ENCODE data around the gene MRNIP. TPM values are rescaled to one million over a fixed set of nuclear protein-coding genes. Genes with fewer than 3 reads are reported as not detected.
"Not testable (repeated sequence)": the region's sequence is repeated elsewhere in the genome, so short reads cannot be mapped to it uniquely, and the experiment has no call there.

Gene MRNIP
- total RNA-seq, 1 donor from 2014 or later, result 40.5 TPM

DNA sequence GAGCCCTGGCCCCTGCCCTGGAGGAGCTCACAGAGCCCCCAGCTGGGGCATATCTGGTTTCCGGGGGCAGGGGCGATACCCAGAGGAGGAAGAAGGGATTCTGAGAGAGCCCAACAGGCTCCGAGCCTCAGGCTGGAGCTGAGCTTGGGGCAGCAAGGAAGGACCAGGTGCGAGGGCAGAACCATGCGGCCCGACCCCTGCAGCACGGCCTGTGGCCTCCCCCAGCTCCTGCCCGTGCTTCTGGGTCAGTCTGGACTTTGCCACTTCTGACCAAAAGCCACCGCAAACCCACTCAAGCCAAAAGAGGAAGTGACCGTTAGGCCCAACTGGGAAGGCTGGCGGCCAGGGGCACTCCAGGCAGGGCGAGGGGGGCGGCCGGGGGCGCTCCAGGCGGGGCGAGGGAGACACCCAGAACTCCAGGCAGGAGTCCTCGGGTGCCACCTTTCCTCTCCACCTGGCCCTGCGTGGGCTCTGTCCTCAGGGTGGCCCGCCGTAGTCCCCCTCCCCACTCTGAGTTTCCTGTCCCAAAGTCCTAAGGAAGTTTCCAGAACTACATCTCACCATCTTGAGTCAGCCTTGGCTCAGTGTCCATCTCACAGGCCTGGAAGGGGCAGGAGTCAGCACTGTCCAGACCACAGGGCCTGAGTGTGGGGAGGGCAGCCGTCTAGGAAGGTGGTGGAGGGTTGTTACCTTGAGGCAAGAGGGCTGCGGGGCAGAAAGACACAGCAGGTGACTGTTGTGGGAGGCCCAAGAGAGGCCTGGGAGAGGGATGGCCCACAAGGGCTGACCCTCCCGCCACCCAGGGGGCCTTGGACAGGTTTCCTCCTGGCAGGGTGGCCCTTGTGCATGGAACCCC is 65.8 kb downstream of the MRNIP start:
- peak; percentile 44 for DNase-seq (ENCODE audit: low spot score)

DNA sequence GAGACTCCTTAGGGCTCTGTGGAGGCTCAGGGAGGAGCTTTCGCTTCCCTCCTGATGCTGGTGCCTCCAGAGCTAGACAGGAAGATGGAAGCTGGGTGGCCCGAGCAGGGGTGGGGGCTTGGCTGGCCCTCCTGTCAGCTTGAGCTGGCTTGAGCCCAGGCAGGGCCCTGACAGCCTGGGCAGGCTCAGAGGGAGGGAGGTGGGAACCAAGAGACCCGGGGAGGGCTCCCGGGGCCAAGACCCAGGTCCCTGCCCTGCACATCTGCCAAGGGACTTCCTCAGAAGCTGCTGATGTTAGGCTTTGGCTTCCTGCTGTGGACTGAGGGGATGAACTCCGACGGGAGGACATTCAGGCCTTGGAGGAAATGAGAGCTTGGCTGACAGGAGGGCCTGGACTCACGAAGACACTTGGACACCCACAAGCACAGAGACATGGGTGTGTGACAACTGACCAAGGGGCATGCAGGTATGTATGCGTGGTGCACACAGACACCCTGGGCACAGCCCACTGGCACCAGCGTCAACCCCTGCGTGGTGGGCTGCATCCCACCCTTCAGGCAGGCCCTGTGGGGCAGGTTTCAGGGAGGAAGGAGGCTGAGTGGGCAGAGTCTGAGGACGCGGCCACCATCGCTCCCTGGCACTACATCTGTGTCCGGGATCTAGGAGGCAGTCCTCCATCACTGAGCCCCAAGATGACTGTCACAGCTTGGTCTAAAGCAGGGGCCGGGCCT is 66.6 kb downstream of the MRNIP start:
- no peak for DNase-seq (ENCODE audit: low spot score)

DNA sequence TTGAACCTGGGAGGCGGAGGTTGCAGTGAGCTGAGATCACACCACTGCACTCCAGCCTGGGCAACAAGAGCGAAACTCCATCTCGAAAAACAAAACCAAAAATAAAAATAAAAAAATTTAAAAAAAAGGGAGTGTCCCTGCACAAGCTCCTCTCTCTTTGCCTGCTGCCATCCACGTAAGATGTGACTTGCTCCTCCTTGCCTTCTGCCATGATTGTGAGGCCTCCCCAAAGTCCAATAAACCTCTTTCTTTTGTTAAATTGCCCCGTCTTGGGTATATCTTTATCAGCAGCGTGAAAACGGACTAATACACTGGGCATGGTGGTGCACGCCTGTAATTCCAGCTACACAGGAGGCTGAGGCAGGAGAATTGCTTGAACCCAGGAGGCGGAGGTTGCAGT is 69.3 kb downstream of the MRNIP start:
- DNase-seq (ENCODE audit: low spot score), result not testable (repeated sequence)

DNA sequence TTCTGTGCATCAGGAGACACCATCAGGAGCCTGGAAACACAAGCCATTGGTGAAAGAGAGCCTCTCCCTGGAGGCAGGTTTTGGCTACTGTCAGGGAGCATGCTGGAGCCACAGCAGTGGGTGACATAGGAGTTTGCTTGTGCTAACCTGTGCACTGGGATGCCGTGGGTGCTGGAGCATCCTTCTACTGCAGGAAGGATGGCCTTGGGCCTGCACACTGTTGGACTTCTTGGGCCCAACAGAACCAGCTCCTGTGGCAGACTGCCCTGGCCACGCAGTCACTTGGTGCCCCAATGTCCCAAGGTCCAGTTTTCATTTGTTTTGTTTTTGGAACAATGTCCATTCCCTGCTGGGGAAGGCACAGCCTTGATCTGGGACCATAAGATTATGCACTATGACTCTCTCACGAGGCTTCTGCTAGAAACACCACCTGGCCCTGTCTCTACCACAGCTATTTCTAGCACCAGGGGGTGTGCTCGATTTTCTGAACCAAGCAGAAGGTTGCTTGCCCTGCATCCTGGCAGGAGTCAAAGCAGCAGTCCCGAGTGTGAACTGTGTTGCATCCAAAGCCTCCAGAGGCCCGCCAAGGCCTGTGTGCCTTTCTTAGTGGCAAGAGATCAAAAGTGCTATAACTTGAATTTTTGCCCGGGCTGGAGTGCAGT is 70.3 kb downstream of the MRNIP start:
- no peak for DNase-seq (ENCODE audit: low spot score)

Other genes with a start within 250 kb of the MRNIP start
- gene HNRNPH1, start 235.1 kb downstream of the MRNIP start, total RNA-seq, result 787 TPM
- gene CBY3, start 177.8 kb downstream of the MRNIP start, total RNA-seq, result not detected
- gene CANX, start 159.8 kb downstream of the MRNIP start, total RNA-seq, result 584 TPM
- gene MAML1, start 126.0 kb downstream of the MRNIP start, total RNA-seq, result 37.7 TPM
- gene LTC4S, start 64.8 kb downstream of the MRNIP start, total RNA-seq, result 13.7 TPM
- 93.8 TPM for gene MGAT4B, start 52.0 kb downstream of the MRNIP start, total RNA-seq
- 265 TPM for gene SQSTM1, start 37.9 kb downstream of the MRNIP start, total RNA-seq
- 142 TPM for gene TBC1D9B, start 49.1 kb upstream of the MRNIP start, total RNA-seq
- gene RNF130, start 212.9 kb upstream of the MRNIP start, total RNA-seq, result 54.8 TPM